ENCODE results near the gene BIRC7. TPM values are rescaled to one million over a fixed set of nuclear protein-coding genes. Genes with fewer than 3 reads are reported as not detected.

BIRC7 gene
- total RNA-seq, 1 donor from 2014 or later, result not detected

GRCh38 chr20:63275825-63276224 lies 40.1 kb downstream of the BIRC7 start:
- no peaks in the 10 kb centered on the region for H3K9me3 Mint-ChIP-seq
- ATAC-seq (ENCODE audit: low read depth), result no peak
- no peak for DNase-seq
- peaks cover 21% of the 10 kb centered on the region for H3K4me1 Mint-ChIP-seq
- peaks cover 37% of the 10 kb centered on the region for H3K36me3 Mint-ChIP-seq (ENCODE audit: low read depth)
- TF ChIP-seq, protein P1, sequence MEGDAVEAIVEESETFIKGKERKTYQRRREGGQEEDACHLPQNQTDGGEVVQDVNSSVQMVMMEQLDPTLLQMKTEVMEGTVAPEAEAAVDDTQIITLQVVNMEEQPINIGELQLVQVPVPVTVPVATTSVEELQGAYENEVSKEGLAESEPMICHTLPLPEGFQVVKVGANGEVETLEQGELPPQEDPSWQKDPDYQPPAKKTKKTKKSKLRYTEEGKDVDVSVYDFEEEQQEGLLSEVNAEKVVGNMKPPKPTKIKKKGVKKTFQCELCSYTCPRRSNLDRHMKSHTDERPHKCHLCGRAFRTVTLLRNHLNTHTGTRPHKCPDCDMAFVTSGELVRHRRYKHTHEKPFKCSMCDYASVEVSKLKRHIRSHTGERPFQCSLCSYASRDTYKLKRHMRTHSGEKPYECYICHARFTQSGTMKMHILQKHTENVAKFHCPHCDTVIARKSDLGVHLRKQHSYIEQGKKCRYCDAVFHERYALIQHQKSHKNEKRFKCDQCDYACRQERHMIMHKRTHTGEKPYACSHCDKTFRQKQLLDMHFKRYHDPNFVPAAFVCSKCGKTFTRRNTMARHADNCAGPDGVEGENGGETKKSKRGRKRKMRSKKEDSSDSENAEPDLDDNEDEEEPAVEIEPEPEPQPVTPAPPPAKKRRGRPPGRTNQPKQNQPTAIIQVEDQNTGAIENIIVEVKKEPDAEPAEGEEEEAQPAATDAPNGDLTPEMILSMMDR (IDR thresholded peaks at IDR 0.05), result no peak
- no peak overlapping the region for H3K4me3 Mint-ChIP-seq
- ChIA-PET POLR2A (no interaction called here), CTCF (no interaction called here)
- no peak overlapping the region for H3K27ac Mint-ChIP-seq
- intact Hi-C loops (cut with micrococcal nuclease), result no loop called here
- no peaks in the 10 kb centered on the region for H3K27me3 Mint-ChIP-seq

GRCh38 chr20:63276956-63277355 lies 41.3 kb downstream of the BIRC7 start:
- Mint-ChIP-seq H3K4me3 (no peak overlapping the region), H3K4me1 (peaks cover 17% of the 10 kb centered on the region), H3K9me3 (no peaks in the 10 kb centered on the region), H3K27me3 (no peaks in the 10 kb centered on the region), H3K27ac (no peak overlapping the region), H3K36me3 (ENCODE audit: low read depth) (peaks cover 43% of the 10 kb centered on the region)
- DNase-seq, result no peak
- intact Hi-C loops (cut with micrococcal nuclease), result no loop called here
- no peak for ATAC-seq (ENCODE audit: low read depth)
- CTCF ChIA-PET, result no interaction called here
- POLR2A ChIA-PET, result no interaction called here
- TF ChIP-seq, protein P1 (IDR thresholded peaks at IDR 0.05), result no peak

- no peak for DNase-seq
- Mint-ChIP-seq H3K27me3 (no peaks in the 10 kb centered on the region), H3K36me3 (ENCODE audit: low read depth) (peaks cover 48% of the 10 kb centered on the region), H3K4me3 (no peak overlapping the region), H3K4me1 (peaks cover 17% of the 10 kb centered on the region), H3K27ac (no peak overlapping the region), H3K9me3 (no peaks in the 10 kb centered on the region)
- POLR2A ChIA-PET, result no interaction called here
- TF ChIP-seq, protein P1 (IDR thresholded peaks at IDR 0.05), result no peak
- no peak for ATAC-seq (ENCODE audit: low read depth)
- CTCF ChIA-PET, result no interaction called here
- intact Hi-C loops (cut with micrococcal nuclease), result no loop called here
These were observed 42.0 kb downstream of the BIRC7 start for GRCh38 chr20:63277466-63278272.

DNA sequence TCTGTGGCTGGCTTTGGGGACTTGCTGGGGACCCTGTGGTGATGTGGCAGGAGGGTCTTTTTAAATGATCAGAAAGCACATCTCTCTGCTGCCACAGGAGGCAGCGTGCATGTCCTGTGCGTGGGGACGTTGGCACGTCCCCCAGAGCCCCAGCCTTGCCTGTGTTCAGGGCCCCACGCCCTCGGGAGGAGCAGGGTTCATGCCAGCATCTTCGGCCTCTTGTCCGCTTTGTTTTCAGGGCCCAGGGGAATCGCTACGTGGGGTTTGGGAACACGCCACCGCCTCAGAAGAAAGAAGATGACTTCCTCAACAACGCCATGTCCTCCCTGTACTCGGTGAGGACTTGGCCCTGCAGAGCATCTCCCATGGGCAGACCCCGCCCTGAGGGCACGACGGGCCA lies 43.0 kb downstream of the BIRC7 start:
- intact Hi-C loops (cut with micrococcal nuclease), result no loop called here
- H3K4me1 Mint-ChIP-seq, result peaks cover 14% of the 10 kb centered on the region
- H3K27ac Mint-ChIP-seq, result no peak overlapping the region
- DNase-seq (no peak), ATAC-seq (ENCODE audit: low read depth) (no peak)
- CTCF ChIA-PET, result no interaction called here
- TF ChIP-seq, protein P1 (IDR thresholded peaks at IDR 0.05), result no peak
- peaks cover 54% of the 10 kb centered on the region for H3K36me3 Mint-ChIP-seq (ENCODE audit: low read depth)
- POLR2A ChIA-PET, result no interaction called here
- H3K4me3 Mint-ChIP-seq, result no peak overlapping the region
- no peaks in the 10 kb centered on the region for H3K27me3 Mint-ChIP-seq
- H3K9me3 Mint-ChIP-seq, result no peaks in the 10 kb centered on the region

DNA sequence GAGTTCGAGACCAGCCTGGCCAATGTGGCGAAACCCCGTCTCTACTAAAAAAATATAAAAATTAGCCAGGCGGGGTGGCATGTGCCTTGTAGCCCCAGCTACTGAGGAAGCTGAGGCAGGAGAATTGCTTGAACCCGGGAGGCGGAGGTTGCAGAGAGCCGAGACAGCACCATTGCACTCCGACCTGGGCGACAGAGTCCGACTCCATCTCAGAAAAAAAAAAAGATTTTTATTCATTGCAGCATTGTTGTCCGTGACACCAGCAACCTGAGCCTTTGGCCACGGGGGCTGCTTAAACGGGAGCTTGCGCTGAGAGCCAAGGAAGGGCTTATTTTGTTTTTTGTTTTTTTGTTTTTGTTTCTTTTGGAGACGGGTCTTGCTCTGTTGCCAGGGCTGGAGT lies 44.2 kb downstream of the BIRC7 start:
- ATAC-seq (ENCODE audit: low read depth) (no peak), DNase-seq (no peak)
- H3K4me1 Mint-ChIP-seq, result peaks cover 3% of the 10 kb centered on the region

More for the DNA sequence above, 44.2 kb downstream of the BIRC7 start:
- intact Hi-C loops (cut with micrococcal nuclease), result no loop called here
- Mint-ChIP-seq H3K27ac (no peak overlapping the region), H3K9me3 (no peaks in the 10 kb centered on the region), H3K27me3 (no peaks in the 10 kb centered on the region), H3K4me3 (no peak overlapping the region), H3K36me3 (ENCODE audit: low read depth) (peaks cover 58% of the 10 kb centered on the region)
- TF ChIP-seq, protein P1 (IDR thresholded peaks at IDR 0.05), result no peak
- POLR2A ChIA-PET, result no interaction called here
- CTCF ChIA-PET, result interaction anchor here (0.7 kb wide), 1 partner anchor 950 kb away, joined by 3 read pairs; no protein-coding TSS in a partner anchor

All from activated B cell treated with CpG ODN at 0.5 μM for 24 hours (primary cell).